GM18520 (cell line): Measurements from ENCODE around the gene GRHL1.
"Not testable (repeated sequence)": the region's sequence is repeated elsewhere in the genome, so short reads cannot be mapped to it uniquely, and the experiment has no call there.

Experiments used
- ATAC-seq: cut with Tn5 transposase; IDR thresholded peaks from one replicate; pipeline ENCODE4 v1.9.1; 2021; ENCODE audit not compliant: unreplicated experiment

GRHL1 gene, protein sequence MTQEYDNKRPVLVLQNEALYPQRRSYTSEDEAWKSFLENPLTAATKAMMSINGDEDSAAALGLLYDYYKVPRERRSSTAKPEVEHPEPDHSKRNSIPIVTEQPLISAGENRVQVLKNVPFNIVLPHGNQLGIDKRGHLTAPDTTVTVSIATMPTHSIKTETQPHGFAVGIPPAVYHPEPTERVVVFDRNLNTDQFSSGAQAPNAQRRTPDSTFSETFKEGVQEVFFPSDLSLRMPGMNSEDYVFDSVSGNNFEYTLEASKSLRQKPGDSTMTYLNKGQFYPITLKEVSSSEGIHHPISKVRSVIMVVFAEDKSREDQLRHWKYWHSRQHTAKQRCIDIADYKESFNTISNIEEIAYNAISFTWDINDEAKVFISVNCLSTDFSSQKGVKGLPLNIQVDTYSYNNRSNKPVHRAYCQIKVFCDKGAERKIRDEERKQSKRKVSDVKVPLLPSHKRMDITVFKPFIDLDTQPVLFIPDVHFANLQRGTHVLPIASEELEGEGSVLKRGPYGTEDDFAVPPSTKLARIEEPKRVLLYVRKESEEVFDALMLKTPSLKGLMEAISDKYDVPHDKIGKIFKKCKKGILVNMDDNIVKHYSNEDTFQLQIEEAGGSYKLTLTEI

GRCh38 chr2:9951522-9952285, at the start of gene GRHL1:
Gene GRHL1, plus strand, starts transcription at chr2:9951693. Its CDS starts 141 bp downstream, at chr2:9951834.
- peak; percentile 92 for ATAC-seq

GRCh38 chr2:9905413-9905812, 46.1 kb upstream of the GRHL1 start:
- no peak for ATAC-seq

DNA sequence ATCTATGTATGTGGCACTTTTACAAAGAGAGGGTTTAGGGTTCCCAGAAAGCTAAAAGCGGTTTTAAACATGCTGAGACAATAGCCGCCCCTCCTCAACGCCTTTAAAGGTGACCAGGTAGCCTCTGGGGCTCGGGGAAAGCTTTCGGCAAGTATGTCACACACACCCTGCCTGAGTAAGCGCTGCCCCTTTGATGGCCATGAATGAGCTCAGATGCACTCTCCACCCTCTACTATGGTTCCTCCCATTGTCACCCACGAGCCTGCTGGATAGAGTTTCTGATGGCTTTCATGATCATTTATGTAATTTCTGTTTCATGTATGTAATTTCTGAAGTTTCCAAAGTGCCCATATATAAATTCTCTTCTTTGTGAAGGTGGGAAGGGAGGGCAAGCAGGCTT, 44.1 kb upstream of the GRHL1 start:
- ATAC-seq: no peak

GRCh38 chr2:9908639-9909038, 42.9 kb upstream of the GRHL1 start:
- ATAC-seq: no peak

DNA sequence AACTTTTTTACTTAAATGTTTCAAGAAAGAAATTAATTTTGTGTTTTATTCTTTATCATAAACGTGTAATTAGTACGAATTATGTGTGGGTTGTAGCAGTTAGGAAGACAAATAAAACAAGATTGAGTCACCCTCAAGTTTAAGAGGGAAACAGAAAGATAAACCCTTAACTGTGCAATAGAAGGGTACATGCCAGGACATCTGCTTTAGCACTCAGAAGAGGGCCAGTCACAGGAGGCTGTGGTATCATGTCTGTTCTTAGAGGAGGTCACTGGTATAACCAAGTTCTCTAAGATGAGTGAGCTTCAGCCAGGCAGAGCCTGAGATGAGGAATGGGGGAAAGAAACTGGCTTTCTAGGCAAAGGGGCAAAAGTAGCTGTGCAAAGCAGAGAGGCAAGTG, 42.4 kb upstream of the GRHL1 start:
- ATAC-seq: no peak

GRCh38 chr2:9910699-9911098, 40.8 kb upstream of the GRHL1 start:
- no peak for ATAC-seq

GRCh38 chr2:9912468-9912867, 39.0 kb upstream of the GRHL1 start:
- ATAC-seq: no peak

DNA sequence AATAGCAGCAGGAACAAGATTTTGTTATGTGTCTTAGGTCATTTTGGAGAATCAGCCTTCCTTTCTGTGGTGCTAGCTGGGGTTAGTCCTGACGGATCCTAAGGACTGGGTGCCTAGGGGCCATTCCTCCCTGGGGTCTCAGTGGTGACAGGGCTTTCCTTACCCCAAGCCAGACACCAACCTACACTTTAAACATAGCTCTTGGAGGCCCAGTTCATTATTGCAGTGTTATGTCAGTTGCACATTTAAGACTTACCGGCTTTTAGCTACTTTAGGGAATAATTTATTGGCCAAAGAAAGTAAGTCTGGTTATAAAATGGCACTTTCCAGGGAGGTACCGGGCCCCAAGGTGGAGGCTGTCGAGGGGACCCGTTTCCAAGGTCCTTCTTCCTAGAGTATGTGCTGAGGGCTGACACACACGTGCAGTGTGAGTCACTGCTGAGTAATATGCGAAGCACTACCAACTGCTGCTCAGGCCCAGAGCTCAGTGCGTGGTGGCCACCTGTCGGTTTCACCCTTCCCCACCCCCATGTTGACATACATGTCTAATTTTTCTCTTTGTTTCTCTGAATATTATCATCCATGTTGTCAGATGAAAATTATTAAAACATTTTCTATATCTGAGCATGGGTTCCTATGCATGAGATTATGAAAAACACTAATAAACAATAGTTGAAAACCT, 37.0 kb upstream of the GRHL1 start:
- ATAC-seq: peak; percentile 98

DNA sequence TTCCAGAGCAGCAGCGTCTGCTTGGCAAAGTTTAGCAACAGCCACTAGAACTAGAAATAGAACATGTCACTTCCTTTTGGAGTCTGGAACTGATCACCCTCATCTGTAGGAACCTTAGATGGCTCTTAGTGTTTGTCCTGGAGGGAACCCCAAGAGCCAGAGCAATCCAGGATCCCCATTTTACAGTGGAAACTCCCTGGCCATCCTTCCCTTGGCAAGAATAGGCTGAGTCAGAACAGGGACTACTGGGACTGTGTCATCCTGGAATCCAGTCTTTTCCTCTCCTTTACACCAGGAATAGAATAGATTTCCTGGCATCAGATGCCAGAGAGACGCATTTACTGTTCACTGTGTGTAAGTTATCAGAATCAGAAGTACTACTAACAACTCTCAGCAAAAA, 33.2 kb upstream of the GRHL1 start:
- ATAC-seq: no peak

- no peak for ATAC-seq
These were observed 32.0 kb upstream of the GRHL1 start for GRCh38 chr2:9919512-9919911.

- not testable (repeated sequence) for ATAC-seq
These were observed 24.5 kb upstream of the GRHL1 start for GRCh38 chr2:9927020-9927419.

GRCh38 chr2:9937258-9937657, 14.2 kb upstream of the GRHL1 start:
- ATAC-seq: no peak

- no peak for ATAC-seq
These were observed 13.5 kb upstream of the GRHL1 start for GRCh38 chr2:9937968-9938367.

GRCh38 chr2:9939587-9940485, 11.7 kb upstream of the GRHL1 start:
- ATAC-seq: no peak

DNA sequence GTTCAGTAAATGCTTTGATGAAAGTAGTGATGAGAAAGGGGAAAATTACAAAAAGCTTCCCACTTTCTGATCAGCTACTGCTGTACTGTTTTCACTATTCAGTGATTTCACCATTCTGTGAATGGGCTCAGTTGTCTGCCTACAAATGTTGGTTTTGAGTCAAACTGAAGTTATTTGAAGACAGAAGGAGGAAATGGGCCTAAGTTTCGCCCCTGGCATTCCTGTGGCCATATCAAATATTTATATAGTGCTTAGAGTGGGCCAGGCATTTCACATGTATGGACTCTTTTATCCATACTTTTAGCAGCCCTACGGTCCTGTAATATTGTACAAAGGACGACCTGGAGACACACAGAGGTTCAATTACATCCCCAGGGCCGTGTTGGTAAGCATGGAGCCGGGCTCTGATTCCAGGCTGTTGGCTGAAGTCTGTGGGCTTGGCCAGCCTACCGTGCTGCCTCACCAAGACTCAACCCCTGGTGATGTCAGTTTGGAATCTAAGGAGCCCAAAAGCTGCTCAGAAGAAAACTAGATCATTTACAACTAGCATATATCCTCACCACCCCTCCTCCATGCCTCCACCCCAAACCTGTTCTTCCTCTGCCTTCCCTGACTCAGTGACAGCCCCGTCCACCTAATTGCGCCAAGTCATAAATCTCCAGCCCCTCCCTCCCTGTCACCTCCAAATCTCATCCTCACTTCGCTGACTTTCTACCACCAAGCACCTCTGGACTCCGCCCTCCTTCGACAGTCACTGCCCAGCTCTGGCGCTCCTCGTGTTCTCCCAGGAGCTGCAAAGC, 10.1 kb upstream of the GRHL1 start:
- ATAC-seq: no peak

- ATAC-seq: no peak
These were observed 9.5 kb upstream of the GRHL1 start for GRCh38 chr2:9941996-9942390.

DNA sequence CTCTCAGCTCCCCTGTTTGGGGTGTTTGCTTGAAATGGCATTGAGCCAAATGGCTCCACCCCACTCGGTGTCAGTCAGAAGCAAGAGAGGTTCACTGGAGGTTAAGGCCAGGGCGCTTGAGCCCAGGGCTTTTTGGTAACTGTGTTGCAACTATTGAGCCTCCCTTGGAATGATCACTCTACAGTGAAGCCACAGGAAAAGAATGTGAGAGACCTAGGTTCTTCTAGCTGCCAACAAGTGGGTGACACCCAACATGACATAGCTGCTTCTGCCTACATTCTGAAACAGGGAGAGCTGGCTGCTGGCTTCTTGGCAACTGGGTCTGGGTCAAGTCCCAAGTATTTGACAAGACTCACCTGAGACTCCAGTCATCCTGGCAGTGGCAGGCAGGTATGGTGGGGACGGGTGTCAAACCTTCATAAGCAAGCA, 7.1 kb upstream of the GRHL1 start:
- ATAC-seq: no peak

DNA sequence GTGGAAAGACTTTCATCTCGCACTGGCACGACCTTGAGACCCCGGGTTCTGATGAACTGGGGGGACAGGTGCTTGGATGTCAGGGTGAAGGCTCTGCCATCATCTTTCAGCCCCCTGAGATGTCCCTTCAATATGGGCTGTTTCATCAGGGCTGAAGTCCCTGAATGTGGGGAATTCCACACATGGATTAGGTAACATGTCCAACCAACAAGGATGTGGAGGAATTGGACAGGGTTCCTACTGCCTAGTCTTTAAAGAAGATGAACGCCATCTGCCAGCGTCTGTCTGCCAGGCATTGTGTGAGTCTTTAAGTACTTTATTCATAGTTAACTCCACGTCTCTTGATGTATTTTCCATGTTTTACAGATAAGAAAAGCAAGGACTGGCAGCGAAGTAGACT, 5.9 kb upstream of the GRHL1 start:
- no peak for ATAC-seq

- ATAC-seq: no peak
These were observed 5.4 kb upstream of the GRHL1 start for GRCh38 chr2:9946076-9946475.
